ENCODE results near the gene PPP2R3A. TPM values are rescaled to one million over a fixed set of nuclear protein-coding genes. Genes with fewer than 3 reads are reported as not detected.

The PPP2R3A gene
- total and polyA plus RNA-seq, 9 of the 15 experiments (the other 6 are each of a cell fraction or from before 2014, with no cell fraction given) = 0.10 to 0.50 (median 0.24) TPM

DNA sequence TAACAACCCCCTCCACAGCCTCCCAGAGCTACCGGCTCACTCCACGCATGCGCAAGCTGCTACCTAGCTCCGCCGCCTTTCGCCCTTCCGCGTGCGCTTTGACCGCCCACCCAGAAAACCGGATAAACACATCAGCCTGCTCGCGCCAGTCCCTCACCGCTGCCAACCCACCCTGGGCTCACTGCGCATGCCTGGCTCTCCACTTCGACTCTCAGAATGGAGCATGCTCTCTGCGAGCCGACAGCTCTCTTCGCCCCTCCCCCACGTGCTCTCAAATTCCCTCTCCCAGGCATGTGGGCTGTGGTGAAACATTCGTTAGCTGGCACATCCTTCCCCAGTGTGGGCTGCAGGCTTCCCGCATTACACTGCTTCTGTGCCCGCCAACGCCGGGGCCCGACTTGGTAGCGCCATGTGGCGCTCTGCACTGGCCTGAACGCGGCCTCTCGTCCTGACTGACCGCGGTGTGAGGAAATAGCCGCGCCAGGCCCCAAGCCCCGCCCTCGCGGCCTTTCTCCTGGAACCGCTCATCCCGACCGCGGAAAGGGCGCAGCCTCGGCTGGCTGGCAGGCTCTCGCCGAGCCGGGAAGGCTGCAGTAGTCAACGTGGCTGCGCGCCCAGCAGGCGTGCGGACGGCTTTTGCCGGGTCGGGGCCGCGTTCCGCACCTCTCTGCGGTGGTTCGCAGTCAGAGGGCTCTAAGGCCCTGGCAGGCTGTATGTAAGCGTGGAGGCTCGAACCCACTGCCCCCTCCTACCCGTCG lies 231.1 kb downstream of the PPP2R3A start (continued):
- TF ChIP-seq, protein P1, sequence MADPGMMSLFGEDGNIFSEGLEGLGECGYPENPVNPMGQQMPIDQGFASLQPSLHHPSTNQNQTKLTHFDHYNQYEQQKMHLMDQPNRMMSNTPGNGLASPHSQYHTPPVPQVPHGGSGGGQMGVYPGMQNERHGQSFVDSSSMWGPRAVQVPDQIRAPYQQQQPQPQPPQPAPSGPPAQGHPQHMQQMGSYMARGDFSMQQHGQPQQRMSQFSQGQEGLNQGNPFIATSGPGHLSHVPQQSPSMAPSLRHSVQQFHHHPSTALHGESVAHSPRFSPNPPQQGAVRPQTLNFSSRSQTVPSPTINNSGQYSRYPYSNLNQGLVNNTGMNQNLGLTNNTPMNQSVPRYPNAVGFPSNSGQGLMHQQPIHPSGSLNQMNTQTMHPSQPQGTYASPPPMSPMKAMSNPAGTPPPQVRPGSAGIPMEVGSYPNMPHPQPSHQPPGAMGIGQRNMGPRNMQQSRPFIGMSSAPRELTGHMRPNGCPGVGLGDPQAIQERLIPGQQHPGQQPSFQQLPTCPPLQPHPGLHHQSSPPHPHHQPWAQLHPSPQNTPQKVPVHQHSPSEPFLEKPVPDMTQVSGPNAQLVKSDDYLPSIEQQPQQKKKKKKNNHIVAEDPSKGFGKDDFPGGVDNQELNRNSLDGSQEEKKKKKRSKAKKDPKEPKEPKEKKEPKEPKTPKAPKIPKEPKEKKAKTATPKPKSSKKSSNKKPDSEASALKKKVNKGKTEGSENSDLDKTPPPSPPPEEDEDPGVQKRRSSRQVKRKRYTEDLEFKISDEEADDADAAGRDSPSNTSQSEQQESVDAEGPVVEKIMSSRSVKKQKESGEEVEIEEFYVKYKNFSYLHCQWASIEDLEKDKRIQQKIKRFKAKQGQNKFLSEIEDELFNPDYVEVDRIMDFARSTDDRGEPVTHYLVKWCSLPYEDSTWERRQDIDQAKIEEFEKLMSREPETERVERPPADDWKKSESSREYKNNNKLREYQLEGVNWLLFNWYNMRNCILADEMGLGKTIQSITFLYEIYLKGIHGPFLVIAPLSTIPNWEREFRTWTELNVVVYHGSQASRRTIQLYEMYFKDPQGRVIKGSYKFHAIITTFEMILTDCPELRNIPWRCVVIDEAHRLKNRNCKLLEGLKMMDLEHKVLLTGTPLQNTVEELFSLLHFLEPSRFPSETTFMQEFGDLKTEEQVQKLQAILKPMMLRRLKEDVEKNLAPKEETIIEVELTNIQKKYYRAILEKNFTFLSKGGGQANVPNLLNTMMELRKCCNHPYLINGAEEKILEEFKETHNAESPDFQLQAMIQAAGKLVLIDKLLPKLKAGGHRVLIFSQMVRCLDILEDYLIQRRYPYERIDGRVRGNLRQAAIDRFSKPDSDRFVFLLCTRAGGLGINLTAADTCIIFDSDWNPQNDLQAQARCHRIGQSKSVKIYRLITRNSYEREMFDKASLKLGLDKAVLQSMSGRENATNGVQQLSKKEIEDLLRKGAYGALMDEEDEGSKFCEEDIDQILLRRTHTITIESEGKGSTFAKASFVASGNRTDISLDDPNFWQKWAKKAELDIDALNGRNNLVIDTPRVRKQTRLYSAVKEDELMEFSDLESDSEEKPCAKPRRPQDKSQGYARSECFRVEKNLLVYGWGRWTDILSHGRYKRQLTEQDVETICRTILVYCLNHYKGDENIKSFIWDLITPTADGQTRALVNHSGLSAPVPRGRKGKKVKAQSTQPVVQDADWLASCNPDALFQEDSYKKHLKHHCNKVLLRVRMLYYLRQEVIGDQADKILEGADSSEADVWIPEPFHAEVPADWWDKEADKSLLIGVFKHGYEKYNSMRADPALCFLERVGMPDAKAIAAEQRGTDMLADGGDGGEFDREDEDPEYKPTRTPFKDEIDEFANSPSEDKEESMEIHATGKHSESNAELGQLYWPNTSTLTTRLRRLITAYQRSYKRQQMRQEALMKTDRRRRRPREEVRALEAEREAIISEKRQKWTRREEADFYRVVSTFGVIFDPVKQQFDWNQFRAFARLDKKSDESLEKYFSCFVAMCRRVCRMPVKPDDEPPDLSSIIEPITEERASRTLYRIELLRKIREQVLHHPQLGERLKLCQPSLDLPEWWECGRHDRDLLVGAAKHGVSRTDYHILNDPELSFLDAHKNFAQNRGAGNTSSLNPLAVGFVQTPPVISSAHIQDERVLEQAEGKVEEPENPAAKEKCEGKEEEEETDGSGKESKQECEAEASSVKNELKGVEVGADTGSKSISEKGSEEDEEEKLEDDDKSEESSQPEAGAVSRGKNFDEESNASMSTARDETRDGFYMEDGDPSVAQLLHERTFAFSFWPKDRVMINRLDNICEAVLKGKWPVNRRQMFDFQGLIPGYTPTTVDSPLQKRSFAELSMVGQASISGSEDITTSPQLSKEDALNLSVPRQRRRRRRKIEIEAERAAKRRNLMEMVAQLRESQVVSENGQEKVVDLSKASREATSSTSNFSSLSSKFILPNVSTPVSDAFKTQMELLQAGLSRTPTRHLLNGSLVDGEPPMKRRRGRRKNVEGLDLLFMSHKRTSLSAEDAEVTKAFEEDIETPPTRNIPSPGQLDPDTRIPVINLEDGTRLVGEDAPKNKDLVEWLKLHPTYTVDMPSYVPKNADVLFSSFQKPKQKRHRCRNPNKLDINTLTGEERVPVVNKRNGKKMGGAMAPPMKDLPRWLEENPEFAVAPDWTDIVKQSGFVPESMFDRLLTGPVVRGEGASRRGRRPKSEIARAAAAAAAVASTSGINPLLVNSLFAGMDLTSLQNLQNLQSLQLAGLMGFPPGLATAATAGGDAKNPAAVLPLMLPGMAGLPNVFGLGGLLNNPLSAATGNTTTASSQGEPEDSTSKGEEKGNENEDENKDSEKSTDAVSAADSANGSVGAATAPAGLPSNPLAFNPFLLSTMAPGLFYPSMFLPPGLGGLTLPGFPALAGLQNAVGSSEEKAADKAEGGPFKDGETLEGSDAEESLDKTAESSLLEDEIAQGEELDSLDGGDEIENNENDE (IDR thresholded peaks at IDR 0.05; ENCODE audit: low read depth, low read length) = no peak
- TF ChIP-seq, protein P2, sequence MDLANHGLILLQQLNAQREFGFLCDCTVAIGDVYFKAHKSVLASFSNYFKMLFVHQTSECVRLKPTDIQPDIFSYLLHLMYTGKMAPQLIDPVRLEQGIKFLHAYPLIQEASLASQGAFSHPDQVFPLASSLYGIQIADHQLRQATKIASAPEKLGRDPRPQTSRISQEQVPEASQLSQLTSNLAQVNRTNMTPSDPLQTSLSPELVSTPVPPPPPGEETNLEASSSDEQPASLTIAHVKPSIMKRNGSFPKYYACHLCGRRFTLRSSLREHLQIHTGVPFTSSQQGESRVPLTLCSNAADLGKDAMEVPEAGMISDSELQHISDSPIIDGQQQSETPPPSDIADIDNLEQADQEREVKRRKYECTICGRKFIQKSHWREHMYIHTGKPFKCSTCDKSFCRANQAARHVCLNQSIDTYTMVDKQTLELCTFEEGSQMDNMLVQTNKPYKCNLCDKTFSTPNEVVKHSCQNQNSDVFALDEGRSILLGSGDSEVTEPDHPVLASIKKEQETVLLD (IDR thresholded peaks at IDR 0.05) = peak; percentile 99
- no peak for TF ChIP-seq HDGF (IDR thresholded peaks at IDR 0.05)
- TF ChIP-seq NFXL1 (CRISPR knock-in tag; IDR thresholded peaks at IDR 0.05) = no peak
- no peak for TF ChIP-seq ZNF668 (CRISPR knock-in tag; IDR thresholded peaks at IDR 0.05)
- TF ChIP-seq MED1 (CRISPR knock-in tag; IDR thresholded peaks at IDR 0.05; ENCODE audit: borderline replicate concordance) = no peak
- no peak for TF ChIP-seq STAT5A (IDR thresholded peaks at IDR 0.05; ENCODE audit: borderline replicate concordance, low read length)
- TF ChIP-seq CHCHD3 (CRISPR knock-in tag; IDR thresholded peaks at IDR 0.05) = peak; percentile 54; the same call in 1 of the 2 replicates
- TF ChIP-seq SMARCC2 (IDR thresholded peaks at IDR 0.05; ENCODE audit: low read depth) = no peak
- TF ChIP-seq BHLHE40 (IDR thresholded peaks at IDR 0.05; ENCODE audit: low read length) = no peak
- TF ChIP-seq, protein P3, sequence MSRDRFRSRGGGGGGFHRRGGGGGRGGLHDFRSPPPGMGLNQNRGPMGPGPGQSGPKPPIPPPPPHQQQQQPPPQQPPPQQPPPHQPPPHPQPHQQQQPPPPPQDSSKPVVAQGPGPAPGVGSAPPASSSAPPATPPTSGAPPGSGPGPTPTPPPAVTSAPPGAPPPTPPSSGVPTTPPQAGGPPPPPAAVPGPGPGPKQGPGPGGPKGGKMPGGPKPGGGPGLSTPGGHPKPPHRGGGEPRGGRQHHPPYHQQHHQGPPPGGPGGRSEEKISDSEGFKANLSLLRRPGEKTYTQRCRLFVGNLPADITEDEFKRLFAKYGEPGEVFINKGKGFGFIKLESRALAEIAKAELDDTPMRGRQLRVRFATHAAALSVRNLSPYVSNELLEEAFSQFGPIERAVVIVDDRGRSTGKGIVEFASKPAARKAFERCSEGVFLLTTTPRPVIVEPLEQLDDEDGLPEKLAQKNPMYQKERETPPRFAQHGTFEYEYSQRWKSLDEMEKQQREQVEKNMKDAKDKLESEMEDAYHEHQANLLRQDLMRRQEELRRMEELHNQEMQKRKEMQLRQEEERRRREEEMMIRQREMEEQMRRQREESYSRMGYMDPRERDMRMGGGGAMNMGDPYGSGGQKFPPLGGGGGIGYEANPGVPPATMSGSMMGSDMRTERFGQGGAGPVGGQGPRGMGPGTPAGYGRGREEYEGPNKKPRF (IDR thresholded peaks at IDR 0.05; ENCODE audit: low read depth, low read length) = no peak
- TF ChIP-seq PHF20 (IDR thresholded peaks at IDR 0.05; ENCODE audit: partially characterized antibody) = peak; percentile 44
- TF ChIP-seq HNRNPH1 (optimal IDR thresholded peaks at IDR 0.05; ENCODE audit: low read depth, low read length) = no peak
- peak; percentile 49; the same call in 1 of the 2 replicates for TF ChIP-seq HNRNPL (IDR thresholded peaks at IDR 0.05; ENCODE audit: low read depth, low read length)

Data from K562 (cell line).